ENCODE measurements around the gene PRR11. TPM values are rescaled to one million over a fixed set of nuclear protein-coding genes. Genes with fewer than 3 reads are reported as not detected.

PRR11 gene
- total RNA-seq, 1 experiment from 2014 or later = 48.5 TPM

DNA sequence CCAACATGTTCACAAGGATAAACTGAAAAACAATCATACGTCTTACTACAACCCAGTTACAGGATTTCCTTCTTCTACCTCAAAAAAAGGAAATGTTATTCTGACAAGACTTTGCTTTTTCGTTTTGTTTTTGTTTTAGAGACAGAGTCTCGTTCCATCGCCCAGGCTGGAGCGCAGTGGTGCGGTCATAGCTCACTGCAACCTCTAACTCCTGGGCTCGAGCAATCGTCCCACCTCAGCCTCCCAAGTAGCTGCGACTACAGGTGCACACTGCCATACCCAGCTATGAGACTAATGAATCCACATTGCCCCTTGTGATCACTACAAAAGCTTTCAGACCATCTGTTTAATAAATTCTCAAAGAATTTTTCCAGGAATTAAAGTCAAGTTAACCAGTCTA, 40.1 kb upstream of the PRR11 start:
- POLR2A ChIA-PET = interaction anchor here (0.6 kb wide), 1 partner anchor 36 kb away, joined by 3 read pairs; no protein-coding TSS in a partner anchor
- no peak overlapping the region for H3K27ac Mint-ChIP-seq (ENCODE audit: low read depth, unreplicated experiment)

DNA sequence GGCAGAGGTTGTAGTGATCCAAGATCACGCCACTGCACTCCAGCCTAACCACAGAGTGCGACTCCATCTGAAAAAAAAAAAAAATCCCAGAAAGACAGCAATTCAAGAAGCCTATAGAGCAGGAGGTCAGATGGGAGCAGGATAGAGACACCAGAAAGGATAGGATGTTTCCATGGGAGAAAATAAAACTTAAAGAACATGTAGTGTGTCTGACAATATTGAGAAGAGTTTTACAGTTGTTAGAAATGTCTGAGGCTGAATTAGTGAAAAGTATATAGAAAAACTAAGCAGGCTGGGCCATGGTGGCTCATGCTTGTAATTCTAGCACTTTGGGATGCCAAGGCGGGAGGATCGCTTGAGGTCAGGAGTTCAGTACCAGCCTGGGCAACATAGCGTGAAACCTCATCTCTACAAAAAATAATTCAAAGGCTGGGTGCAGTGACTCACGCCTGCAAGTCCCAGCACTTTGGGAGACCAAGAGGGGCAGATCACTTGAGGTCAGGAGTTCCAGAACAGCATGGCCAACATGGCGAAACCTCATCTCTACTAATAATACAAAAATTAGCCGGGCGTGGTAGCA, 33.6 kb upstream of the PRR11 start:
- CTCF ChIA-PET = no interaction called here
- DNase-seq (ENCODE audit: unreplicated experiment) = no peak
- Mint-ChIP-seq H3K4me3 (ENCODE audit: unreplicated experiment) (no peak overlapping the region), H3K36me3 (ENCODE audit: insufficient read depth, unreplicated experiment) (peaks cover 48% of the 10 kb centered on the region), H3K27me3 (ENCODE audit: insufficient read depth, unreplicated experiment) (no peaks in the 10 kb centered on the region), H3K27ac (ENCODE audit: low read depth, unreplicated experiment) (peak overlapping the region; percentile 51), H3K9me3 (ENCODE audit: unreplicated experiment) (no peaks in the 10 kb centered on the region), H3K4me1 (ENCODE audit: insufficient read depth, unreplicated experiment) (no peaks in the 10 kb centered on the region)
- POLR2A ChIA-PET = no interaction called here
- intact Hi-C loops (cut with micrococcal nuclease) = no loop called here
- TF ChIP-seq, protein P1, sequence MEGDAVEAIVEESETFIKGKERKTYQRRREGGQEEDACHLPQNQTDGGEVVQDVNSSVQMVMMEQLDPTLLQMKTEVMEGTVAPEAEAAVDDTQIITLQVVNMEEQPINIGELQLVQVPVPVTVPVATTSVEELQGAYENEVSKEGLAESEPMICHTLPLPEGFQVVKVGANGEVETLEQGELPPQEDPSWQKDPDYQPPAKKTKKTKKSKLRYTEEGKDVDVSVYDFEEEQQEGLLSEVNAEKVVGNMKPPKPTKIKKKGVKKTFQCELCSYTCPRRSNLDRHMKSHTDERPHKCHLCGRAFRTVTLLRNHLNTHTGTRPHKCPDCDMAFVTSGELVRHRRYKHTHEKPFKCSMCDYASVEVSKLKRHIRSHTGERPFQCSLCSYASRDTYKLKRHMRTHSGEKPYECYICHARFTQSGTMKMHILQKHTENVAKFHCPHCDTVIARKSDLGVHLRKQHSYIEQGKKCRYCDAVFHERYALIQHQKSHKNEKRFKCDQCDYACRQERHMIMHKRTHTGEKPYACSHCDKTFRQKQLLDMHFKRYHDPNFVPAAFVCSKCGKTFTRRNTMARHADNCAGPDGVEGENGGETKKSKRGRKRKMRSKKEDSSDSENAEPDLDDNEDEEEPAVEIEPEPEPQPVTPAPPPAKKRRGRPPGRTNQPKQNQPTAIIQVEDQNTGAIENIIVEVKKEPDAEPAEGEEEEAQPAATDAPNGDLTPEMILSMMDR (IDR thresholded peaks at IDR 0.05; ENCODE audit: unreplicated experiment) = no peak
- BruUV-seq (replicated peaks) = no TSS peak

More for the DNA sequence above, 40.1 kb upstream of the PRR11 start:
- CTCF ChIA-PET = no interaction called here
- intact Hi-C loops (cut with micrococcal nuclease) = no loop called here
- H3K4me3 Mint-ChIP-seq (ENCODE audit: unreplicated experiment) = no peak overlapping the region
- no peaks in the 10 kb centered on the region for H3K9me3 Mint-ChIP-seq (ENCODE audit: unreplicated experiment)
- no peak for DNase-seq (ENCODE audit: unreplicated experiment)
- peaks cover 53% of the 10 kb centered on the region for H3K36me3 Mint-ChIP-seq (ENCODE audit: insufficient read depth, unreplicated experiment)
- BruUV-seq (replicated peaks) = no TSS peak
- no peaks in the 10 kb centered on the region for H3K4me1 Mint-ChIP-seq (ENCODE audit: insufficient read depth, unreplicated experiment)
- TF ChIP-seq, protein P1 (IDR thresholded peaks at IDR 0.05; ENCODE audit: unreplicated experiment) = no peak
- H3K27me3 Mint-ChIP-seq (ENCODE audit: insufficient read depth, unreplicated experiment) = no peaks in the 10 kb centered on the region

DNA sequence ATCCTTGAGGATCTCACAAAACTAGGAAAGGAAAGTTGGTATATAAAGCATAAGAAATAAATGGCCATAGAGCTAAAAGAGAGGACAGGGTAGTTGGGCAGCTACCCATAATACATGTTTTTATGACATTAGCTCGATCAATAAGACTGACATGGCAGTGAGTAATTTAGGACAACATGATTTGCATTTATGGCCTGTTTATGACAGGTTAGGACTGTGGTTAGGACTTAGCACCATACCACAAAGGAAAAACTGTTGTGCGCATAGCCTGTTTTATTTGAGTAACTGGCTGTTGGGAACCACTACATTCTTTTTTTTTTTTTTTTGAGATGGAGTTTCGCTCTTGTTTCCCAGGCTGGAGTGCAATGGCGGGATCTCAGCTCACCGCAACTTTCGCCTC, 30.9 kb upstream of the PRR11 start:
- TF ChIP-seq, protein P1 (IDR thresholded peaks at IDR 0.05; ENCODE audit: unreplicated experiment) = no peak
- no TSS peak for BruUV-seq (replicated peaks)
- peaks cover 49% of the 10 kb centered on the region for H3K36me3 Mint-ChIP-seq (ENCODE audit: insufficient read depth, unreplicated experiment)
- H3K27me3 Mint-ChIP-seq (ENCODE audit: insufficient read depth, unreplicated experiment) = no peaks in the 10 kb centered on the region
- H3K27ac Mint-ChIP-seq (ENCODE audit: low read depth, unreplicated experiment) = no peak overlapping the region
- no peak for DNase-seq (ENCODE audit: unreplicated experiment)
- no peaks in the 10 kb centered on the region for H3K9me3 Mint-ChIP-seq (ENCODE audit: unreplicated experiment)
- intact Hi-C loops (cut with micrococcal nuclease) = no loop called here
- ChIA-PET CTCF (interaction anchor here (0.6 to 0.7 kb wide), 2 partner anchors 56 to 387 kb away, joined by 3 read pairs; no protein-coding TSS in a partner anchor), POLR2A (interaction anchor here (1.2 kb wide), 1 partner anchor 15 kb away, joined by 3 read pairs; no protein-coding TSS in a partner anchor)
- H3K4me3 Mint-ChIP-seq (ENCODE audit: unreplicated experiment) = no peak overlapping the region
- H3K4me1 Mint-ChIP-seq (ENCODE audit: insufficient read depth, unreplicated experiment) = no peaks in the 10 kb centered on the region

DNA sequence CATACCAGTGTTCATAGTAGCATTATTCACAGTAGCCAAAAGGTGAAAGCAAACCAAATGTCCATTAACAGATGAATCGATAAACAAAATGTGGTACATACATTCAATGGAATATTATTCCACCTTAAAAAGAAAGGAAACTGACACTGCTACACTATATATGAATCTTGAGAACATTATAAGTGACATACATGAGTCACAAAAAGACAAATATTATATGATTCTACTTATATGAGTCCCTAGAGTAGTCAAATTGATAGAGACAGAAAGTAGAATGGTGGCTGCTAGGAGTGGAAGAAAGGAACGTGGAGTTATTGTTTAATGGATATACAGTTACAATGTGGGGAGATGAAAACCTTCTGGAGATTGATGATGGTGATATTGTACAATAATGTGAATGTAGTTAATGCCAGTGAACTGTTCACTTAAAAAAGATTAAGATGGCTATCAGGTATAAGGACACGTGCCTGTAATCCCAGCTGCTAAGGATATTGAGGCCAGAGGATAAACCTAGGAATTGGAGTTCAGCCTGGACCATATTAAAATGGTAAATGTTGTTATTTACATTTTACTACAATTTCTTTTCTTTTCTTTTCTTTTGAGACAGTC, 28.6 kb upstream of the PRR11 start:
- Mint-ChIP-seq H3K4me3 (ENCODE audit: unreplicated experiment) (no peak overlapping the region), H3K9me3 (ENCODE audit: unreplicated experiment) (no peaks in the 10 kb centered on the region), H3K4me1 (ENCODE audit: insufficient read depth, unreplicated experiment) (no peaks in the 10 kb centered on the region), H3K27ac (ENCODE audit: low read depth, unreplicated experiment) (peak overlapping the region; percentile 52), H3K36me3 (ENCODE audit: insufficient read depth, unreplicated experiment) (peaks cover 42% of the 10 kb centered on the region), H3K27me3 (ENCODE audit: insufficient read depth, unreplicated experiment) (no peaks in the 10 kb centered on the region)
- intact Hi-C loops (cut with micrococcal nuclease) = no loop called here
- no TSS peak for BruUV-seq (replicated peaks)
- CTCF ChIA-PET = no interaction called here
- POLR2A ChIA-PET = no interaction called here
- TF ChIP-seq, protein P1 (IDR thresholded peaks at IDR 0.05; ENCODE audit: unreplicated experiment) = no peak
- no peak for DNase-seq (ENCODE audit: unreplicated experiment)

Data from MCF 10A (cell line).